Activated naive CD4-positive, alpha-beta T cell treated with anti-CD3 and anti-CD28 coated beads, Interleukin-2, amount 50 U/mL, for 24 hours (primary cell): ENCODE data around the gene CCDC181.
A peak's percentile ranks its signal among the peaks of the same experiment; 100 is the strongest.

Experiments used
- H3K27ac Mint-ChIP-seq: one replicate; pipeline ENCODE4 v1.8.0; 2021; ENCODE audit warnings: mild to moderate bottlenecking, mixed read lengths
- H3K27me3 Mint-ChIP-seq: one replicate; pipeline ENCODE4 v1.8.0; 2021; ENCODE audit warnings: mixed read lengths
- H3K36me3 Mint-ChIP-seq: one replicate; pipeline ENCODE4 v1.8.0; 2021; ENCODE audit warnings: mixed read lengths
- H3K4me1 Mint-ChIP-seq: one replicate; pipeline ENCODE4 v1.8.0; 2021; ENCODE audit warnings: mixed read lengths
- H3K4me3 Mint-ChIP-seq: one replicate; pipeline ENCODE4 v1.8.0; 2021; ENCODE audit warnings: mild to moderate bottlenecking, mixed read lengths
- H3K9me3 Mint-ChIP-seq: one replicate; pipeline ENCODE4 v1.8.0; 2021; ENCODE audit warnings: mixed read lengths

Gene CCDC181

DNA sequence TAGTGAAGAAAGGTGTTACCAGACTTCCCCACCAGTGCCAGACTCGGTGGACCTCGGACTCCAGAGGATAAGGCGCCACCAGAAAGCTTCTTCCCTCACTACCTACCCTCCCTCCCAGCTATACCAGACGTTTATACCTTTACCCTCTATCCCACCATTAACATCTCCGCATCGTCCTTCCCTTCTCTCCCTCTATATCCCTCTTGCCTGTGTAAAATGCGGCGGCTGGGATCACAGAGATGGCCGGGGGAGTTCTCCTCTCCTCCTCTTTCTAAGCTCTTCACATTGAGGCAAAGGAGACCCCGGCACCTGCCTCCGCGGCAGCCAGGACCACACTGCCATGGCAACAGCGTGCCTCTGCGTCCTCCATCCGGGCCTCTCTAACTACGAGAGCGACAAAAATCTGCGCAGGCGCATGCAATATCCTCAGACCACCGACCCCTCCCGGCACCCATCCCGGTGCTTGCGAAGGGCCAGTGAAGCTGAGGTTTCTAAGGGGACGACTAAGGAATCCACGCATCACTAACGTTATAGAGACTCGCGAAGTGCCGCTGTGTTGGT lies at the start of gene CCDC181:
Gene CCDC181 (minus strand): TSS at position 394 of the 561 bp plus-strand sequence. CDS start 2,547 bp downstream, outside the sequence.
- Mint-ChIP-seq H3K4me1 (peaks cover 7% of the 10 kb centered on the region), H3K27me3 (peaks cover 65% of the 10 kb centered on the region), H3K27ac (no peak within 1 kb of the TSS)

DNA sequence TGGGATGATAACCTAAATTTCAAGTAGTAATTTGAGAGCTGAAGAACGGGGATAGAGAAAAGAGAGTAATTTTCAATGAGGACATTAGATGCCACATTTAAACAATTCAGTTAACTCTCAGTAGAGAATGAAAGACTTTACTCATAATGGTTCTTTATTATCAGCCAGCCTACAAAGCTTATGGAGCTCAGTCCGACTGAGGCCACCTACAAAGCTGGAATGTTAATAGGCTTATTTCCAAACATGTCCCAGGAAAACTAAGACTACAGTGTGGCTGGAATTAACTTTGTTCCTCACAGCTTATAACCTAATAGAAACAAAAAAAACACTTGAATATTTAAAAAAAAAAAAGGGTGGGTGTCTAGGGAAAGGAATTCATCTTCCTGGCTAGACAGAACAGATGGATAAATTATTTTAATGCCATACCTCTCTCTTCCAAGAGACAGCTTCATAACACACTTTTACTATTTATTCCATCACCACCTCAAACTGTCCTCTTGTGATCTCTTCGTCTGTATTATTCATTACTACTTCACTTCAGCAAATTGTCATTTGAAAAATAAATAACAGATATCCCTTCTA lies 48.6 kb upstream of the CCDC181 start:
- Mint-ChIP-seq H3K36me3 (peaks cover 12% of the 10 kb centered on the region), H3K4me1 (peaks cover 9% of the 10 kb centered on the region), H3K27me3 (no peaks in the 10 kb centered on the region), H3K4me3 (no peak overlapping the region), H3K27ac (no peak overlapping the region), H3K9me3 (no peaks in the 10 kb centered on the region)

More for the DNA sequence above, at the start of gene CCDC181:
- H3K9me3 Mint-ChIP-seq = peaks cover 10% of the 10 kb centered on the region
- no peaks in the 10 kb centered on the region for H3K36me3 Mint-ChIP-seq
- peak within 1 kb of the TSS; percentile 91 for H3K4me3 Mint-ChIP-seq

DNA sequence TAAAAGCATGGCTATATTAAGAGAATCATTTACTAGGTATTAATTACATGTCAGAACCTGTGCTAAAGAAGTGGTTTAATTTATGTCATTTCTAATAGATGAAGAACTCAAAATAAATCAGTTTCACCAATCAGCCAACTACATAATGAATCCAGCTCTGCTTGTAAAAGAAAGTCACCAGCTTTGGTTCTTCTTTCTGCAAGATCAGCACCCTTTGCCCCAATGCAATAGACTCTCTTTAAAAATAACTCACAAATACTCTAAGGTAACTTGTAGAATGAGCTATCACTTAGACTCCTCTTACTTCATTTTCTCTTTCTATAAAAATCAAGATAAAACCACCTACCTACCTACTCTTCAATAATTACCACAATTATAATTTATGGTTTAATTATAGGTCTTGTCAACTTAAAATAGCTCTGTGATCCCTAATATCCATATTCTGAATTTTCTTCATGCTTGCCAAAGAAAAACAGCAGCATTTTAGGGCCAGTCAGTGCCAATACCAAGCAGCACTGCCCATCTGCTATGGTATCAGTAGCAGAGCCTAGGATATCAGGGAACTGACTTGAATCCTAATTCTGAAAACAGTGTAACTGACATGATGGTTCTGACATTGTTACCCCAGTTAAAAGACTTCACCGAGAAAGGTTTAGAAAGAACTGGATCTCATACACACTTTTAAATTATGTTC lies 47.2 kb upstream of the CCDC181 start:
- Mint-ChIP-seq H3K9me3 (no peaks in the 10 kb centered on the region), H3K27ac (no peak overlapping the region), H3K4me3 (no peak overlapping the region), H3K4me1 (no peaks in the 10 kb centered on the region), H3K27me3 (no peaks in the 10 kb centered on the region), H3K36me3 (peaks cover 8% of the 10 kb centered on the region)

DNA sequence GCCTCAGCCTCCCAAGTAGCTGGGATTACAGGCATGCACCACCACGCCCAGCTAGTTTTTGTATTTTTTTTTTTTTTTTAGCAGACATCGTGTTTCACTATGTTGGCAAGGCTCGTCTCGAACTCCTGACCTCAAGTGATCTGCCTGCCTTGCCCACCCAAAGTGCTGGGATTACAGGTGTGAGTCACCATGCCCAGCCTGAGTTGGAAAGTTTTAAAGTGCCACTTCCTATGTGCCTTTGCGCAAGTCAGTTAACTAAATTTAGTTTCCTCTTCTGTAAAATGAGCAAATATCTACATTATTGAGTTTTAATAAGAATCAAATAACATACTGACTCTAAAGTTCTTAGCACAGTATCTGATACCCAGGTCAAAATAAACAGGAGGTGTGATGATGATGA lies 46.1 kb upstream of the CCDC181 start:
- no peaks in the 10 kb centered on the region for H3K27me3 Mint-ChIP-seq
- no peak overlapping the region for H3K4me3 Mint-ChIP-seq
- peaks cover 8% of the 10 kb centered on the region for H3K36me3 Mint-ChIP-seq
- H3K4me1 Mint-ChIP-seq = no peaks in the 10 kb centered on the region
- H3K9me3 Mint-ChIP-seq = no peaks in the 10 kb centered on the region
- H3K27ac Mint-ChIP-seq = no peak overlapping the region

DNA sequence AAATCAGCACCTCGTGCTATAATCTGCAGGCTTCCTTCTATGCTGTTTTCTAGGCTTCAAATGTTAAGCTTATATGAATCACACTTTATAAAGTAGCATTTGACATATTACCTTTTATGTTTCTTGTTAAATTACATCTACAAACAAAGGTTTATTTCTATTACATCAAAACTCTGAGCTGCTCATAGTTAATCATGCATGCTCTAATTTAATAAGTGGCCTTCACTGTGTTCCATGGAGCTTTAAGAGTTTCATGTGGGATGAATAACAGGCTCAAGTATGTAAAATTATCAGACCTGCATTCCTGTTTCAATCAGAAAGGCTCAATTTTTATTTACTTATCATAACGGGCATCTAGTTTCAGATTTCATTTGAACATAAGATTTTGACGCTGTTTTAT lies 45.5 kb upstream of the CCDC181 start:
- Mint-ChIP-seq H3K27ac (no peak overlapping the region), H3K9me3 (no peaks in the 10 kb centered on the region), H3K4me1 (no peaks in the 10 kb centered on the region), H3K4me3 (no peak overlapping the region), H3K27me3 (no peaks in the 10 kb centered on the region), H3K36me3 (peaks cover 8% of the 10 kb centered on the region)

DNA sequence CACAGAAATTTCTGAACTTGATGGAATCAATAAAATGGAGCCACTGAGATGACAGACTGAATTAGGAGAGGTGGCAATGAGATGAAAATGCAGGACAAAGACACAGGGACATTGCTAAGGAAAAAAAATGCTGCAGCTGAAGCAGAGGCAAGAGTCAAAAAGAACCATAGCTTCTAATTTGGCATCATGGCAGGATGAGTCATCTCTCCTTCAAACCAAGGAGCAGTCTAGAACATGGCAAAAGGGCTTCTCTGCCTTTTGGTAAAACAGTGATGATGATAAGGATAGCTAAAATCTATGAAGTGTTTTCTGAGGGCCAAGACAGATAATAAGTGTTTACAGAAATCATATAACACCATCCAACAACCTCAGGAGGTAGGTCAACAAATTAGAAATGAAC lies 41.7 kb upstream of the CCDC181 start:
- H3K9me3 Mint-ChIP-seq = no peaks in the 10 kb centered on the region
- no peak overlapping the region for H3K27ac Mint-ChIP-seq
- H3K4me1 Mint-ChIP-seq = no peaks in the 10 kb centered on the region
- H3K4me3 Mint-ChIP-seq = no peak overlapping the region
- H3K27me3 Mint-ChIP-seq = no peaks in the 10 kb centered on the region
- no peaks in the 10 kb centered on the region for H3K36me3 Mint-ChIP-seq

DNA sequence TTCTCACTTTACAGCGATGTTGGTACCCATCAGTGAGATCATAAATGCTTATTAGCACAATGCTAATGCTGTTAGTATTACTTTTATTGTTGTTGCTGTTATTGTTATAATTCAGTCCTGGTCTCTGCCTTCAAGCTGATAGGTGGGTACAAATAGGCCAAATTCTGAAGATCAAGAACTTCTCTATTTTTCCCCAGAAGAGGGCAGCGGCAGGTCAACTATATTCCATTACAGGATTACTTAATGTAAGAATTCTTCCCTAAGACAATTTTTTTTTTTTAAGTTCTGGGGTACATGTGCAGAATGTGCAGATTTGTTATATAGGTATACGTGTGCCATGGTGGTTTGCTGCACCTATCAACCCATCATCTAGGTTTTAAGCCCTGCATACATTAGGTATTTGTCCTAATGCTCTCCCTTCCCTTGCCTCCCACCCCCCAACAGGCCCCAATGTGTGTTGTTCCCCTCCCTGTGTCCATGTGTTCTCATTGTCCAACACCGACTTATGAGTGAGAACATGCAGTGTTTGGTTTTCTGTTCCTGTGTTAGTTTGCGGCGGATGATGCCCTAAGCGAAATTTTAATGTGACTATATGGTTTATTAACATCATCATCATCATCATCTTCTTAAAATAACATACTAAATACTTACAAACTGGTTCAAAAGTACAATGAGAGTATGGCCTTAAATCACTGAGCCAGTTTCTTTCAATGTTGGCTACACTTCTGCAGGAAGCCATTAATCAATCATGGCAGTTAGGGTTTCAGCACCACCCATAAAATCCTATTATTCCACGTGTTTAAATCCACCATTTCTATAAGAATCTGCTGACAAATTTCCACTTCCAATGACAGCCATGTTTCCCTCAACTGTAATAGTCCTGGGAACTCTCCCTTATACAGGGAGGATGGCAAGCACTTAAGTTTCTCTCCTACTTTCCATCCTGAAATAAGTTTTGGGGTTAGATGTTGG lies 39.3 kb upstream of the CCDC181 start:
- Mint-ChIP-seq H3K4me1 (peaks cover 4% of the 10 kb centered on the region), H3K27ac (no peak overlapping the region), H3K27me3 (no peaks in the 10 kb centered on the region), H3K36me3 (no peaks in the 10 kb centered on the region), H3K4me3 (no peak overlapping the region), H3K9me3 (no peaks in the 10 kb centered on the region)

DNA sequence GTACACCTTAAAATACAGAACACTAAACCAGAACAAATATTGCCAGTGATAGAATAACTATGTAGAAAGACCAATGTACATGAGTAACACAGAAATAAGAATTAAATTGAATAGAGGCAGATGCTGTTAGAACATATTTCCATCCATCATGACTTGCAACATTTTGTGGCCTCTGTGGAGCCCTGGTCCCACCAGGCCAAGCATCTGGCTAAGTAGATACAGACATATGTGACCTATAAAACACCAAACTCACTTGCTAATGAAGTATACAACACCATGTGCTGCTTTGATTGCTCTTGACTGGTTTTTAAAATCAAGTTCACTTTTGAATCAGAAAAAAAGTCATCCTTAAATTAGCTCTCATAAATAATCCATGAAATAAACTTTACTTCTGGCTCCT lies 38.0 kb upstream of the CCDC181 start:
- H3K4me3 Mint-ChIP-seq = no peak overlapping the region
- no peaks in the 10 kb centered on the region for H3K9me3 Mint-ChIP-seq
- peaks cover 9% of the 10 kb centered on the region for H3K4me1 Mint-ChIP-seq
- no peak overlapping the region for H3K27ac Mint-ChIP-seq
- peaks cover 6% of the 10 kb centered on the region for H3K27me3 Mint-ChIP-seq
- H3K36me3 Mint-ChIP-seq = no peaks in the 10 kb centered on the region

DNA sequence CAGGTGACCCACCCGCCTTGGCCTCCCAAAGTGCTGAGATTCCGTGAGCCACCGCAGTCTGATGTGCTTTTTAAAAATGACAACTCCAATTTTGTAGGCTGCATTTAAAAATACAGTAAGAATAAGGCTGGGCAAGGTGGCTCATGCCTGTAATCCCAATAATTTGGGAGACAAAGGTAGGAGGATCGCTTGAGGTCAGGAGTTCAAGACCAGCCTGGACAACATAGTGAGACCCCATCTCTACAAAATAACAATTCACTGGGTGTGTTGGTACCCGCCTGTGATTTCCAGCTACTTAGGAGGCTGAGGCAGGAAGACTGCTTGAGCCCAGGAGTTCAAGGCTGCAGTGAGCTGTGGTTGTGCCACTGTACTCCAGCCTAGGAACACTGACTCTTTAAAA lies 35.1 kb upstream of the CCDC181 start:
- H3K9me3 Mint-ChIP-seq = peaks cover under 1% of the 10 kb centered on the region
- H3K27ac Mint-ChIP-seq = no peak overlapping the region
- peaks cover 9% of the 10 kb centered on the region for H3K4me1 Mint-ChIP-seq
- H3K4me3 Mint-ChIP-seq = no peak overlapping the region
- H3K36me3 Mint-ChIP-seq = peaks cover under 1% of the 10 kb centered on the region
- peaks cover 6% of the 10 kb centered on the region for H3K27me3 Mint-ChIP-seq

DNA sequence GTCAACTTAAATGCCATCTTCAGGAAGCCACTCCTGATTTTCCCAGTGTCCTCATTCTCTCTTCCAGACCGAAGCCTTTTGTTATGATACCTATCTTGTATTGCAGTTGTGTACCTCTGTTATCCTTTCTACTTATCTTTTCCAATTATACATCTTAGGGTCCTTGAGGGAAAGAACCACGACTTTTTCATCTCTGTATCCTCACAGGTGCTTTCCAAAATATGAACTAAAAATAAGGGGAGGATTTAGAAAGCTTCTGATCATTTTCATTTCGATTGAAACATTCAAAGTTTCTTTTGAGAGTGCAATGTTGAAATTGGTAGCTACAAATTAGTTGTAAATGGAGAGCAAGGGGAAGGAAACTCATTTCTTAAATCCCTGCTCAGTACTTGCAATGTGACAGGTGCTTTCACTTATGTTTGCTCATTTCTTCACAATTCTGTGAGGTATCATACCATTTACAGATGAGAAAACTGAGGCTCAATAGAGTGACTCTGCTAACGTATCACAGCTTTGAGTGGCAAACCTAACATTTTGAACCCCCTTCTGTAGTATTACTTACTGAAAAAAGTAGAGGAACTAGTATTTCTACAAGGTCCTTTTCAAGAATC lies 34.2 kb upstream of the CCDC181 start:
- H3K36me3 Mint-ChIP-seq = peaks cover 5% of the 10 kb centered on the region
- H3K27me3 Mint-ChIP-seq = peaks cover 12% of the 10 kb centered on the region
- no peak overlapping the region for H3K4me3 Mint-ChIP-seq
- H3K4me1 Mint-ChIP-seq = peaks cover 9% of the 10 kb centered on the region
- H3K27ac Mint-ChIP-seq = no peak overlapping the region
- H3K9me3 Mint-ChIP-seq = peaks cover 7% of the 10 kb centered on the region

DNA sequence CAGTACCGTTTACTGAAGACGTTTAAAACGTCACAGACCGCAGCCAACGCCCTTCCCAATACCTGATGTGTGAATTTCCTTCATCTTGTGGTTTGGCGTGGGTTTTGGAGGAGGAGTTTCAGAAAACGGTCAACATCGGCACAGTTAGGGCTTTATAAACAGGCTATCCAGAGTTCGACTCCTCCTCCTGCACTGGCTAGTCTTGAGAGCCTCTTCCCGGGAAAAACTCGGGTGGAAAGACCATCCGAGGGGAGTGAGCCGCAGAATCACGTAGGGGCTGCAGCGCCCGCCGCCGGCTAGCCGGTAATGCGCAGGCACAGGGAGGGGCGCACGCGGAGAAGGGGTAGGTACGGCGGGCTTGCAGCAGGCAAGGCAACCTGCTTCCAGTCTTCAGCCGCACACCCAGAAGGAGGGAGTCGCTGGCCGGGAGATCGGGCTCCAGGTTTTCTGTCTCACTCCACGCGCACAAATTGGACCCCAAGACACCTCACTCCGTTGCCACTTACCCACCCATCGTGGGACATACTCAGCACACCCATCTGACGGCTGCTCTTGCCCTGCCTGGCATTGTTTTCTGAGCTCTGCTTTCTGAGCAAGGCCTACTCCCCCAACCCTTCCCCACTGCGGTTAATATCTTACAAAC lies 33.0 kb upstream of the CCDC181 start:
- Mint-ChIP-seq H3K9me3 (peaks cover 7% of the 10 kb centered on the region), H3K36me3 (peaks cover 5% of the 10 kb centered on the region), H3K27ac (no peak overlapping the region), H3K4me3 (peak overlapping the region; percentile 47), H3K4me1 (peaks cover 9% of the 10 kb centered on the region), H3K27me3 (peaks cover 16% of the 10 kb centered on the region)

DNA sequence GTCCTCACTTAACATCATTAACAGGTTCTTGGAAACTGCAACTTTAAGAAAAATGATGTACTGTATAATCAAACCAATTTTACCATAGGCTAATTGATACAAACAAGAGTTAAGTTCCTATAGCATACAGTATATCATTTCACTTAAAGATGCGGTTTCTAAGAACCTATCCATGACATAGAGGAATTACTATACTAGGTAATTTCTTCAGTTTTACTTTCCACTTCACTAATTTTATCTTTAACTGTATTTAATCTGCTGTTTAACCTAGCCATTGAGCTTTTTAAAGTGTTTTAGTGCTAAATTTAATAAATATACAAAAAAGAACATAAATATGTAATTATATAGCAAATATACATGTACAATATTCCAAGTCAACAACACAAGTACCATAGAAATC lies 30.2 kb upstream of the CCDC181 start:
- Mint-ChIP-seq H3K4me3 (no peak overlapping the region), H3K27ac (no peak overlapping the region), H3K9me3 (peaks cover 7% of the 10 kb centered on the region), H3K27me3 (peaks cover 17% of the 10 kb centered on the region), H3K36me3 (peaks cover 5% of the 10 kb centered on the region), H3K4me1 (peaks cover 5% of the 10 kb centered on the region)

DNA sequence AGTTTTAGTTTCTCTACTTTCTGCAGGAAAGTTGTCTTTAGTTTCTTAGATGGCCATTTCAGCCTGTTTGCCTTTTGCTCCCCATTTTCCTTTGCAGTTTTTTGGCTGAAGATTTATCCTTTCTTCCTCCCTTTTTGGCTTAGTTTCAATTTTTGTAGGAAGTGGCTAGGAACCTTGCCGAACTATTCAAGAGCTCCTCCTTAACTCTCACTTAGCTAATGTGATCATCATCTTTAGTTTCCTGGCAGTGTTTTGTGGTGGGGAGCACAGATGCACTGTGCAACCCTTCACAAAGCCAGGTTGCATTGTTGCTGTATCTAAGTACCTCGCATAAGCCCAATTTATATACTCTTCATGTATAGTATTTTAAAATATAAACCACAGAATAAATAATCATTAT lies 28.8 kb upstream of the CCDC181 start:
- Mint-ChIP-seq H3K36me3 (peaks cover 5% of the 10 kb centered on the region), H3K27ac (peak overlapping the region; percentile 4), H3K4me1 (peaks cover under 1% of the 10 kb centered on the region), H3K27me3 (peaks cover 18% of the 10 kb centered on the region), H3K9me3 (peaks cover 7% of the 10 kb centered on the region), H3K4me3 (no peak overlapping the region)

DNA sequence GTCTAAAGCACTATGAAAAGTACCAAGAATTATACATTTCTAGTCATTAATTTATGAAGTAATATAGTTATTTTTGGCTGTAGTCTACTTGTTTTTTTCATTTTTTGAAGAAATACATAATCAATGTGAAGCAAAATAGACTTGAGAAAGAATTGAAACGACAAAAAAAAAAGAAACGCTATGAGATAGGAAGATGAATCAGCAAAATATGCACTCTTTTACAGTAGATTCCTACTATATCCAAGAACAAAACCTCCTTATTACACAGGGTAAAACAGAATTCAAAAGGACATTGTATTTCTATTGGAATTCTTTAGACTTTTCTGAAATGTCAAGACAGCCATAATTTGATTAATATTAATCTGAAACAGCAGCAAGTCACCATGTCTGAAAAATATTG lies 25.6 kb upstream of the CCDC181 start:
- Mint-ChIP-seq H3K36me3 (peaks cover 8% of the 10 kb centered on the region), H3K4me1 (no peaks in the 10 kb centered on the region), H3K9me3 (peaks cover 13% of the 10 kb centered on the region), H3K27ac (no peak overlapping the region), H3K27me3 (peaks cover 21% of the 10 kb centered on the region), H3K4me3 (no peak overlapping the region)
